HCT116 (cell line): ENCODE measurements around the gene SLC15A5. TPM values are rescaled to one million over a fixed set of nuclear protein-coding genes. Genes with fewer than 3 reads are reported as not detected.

ENCODE experiments used
- ATAC-seq: fragments of 200-7000 bp; cut with Tn5 transposase; 2 replicates; pipeline ENCODE4 v1.9.1; 2020; ENCODE audit warnings: mild to moderate bottlenecking, moderate library complexity
- BruUV-seq: library from RNA; stranded (reverse); fragments of 400-500 nt; replicated peaks from 2 replicates; lab custom pipeline; 2021; lab: Mats Ljungman, UMichigan
- CTCF ChIA-PET: fragments of 300-600 bp; sonication (Branson Sonifier 250); formaldehyde crosslinking; loops from one replicate; lab custom pipeline; 2021; ENCODE audit warnings: antibody characterized with exemption; lab: Charles Lee
- POLR2A ChIA-PET: fragments of 300-600, 350-600 bp; sonication (Branson Sonifier 250); formaldehyde crosslinking; loops from one replicate; lab custom pipeline; 2021; ENCODE audit warnings: antibody characterized with exemption; lab: Charles Lee
- RAD21 ChIA-PET, 2 experiments: fragments of 300-600 bp; sonication (Branson Sonifier 250); formaldehyde crosslinking; loops; one replicate each; lab custom pipeline; 2023; ENCODE audit warnings: low total read pairs in 2 of 2; ENCODE audit not compliant: uncharacterized antibody in 2 of 2, unreplicated experiment in 2 of 2, low non-redundant PET in 1 of 2; lab: Charles Lee
- DNase-seq: peaks from one replicate; pipeline ENCODE4 v3.0.0-alpha.2; 2010; ENCODE audit warnings: low read depth, low spot score
- H2AFZ ChIP-seq: fragments of 200-600 bp; shearing (Covaris generic), sonication (generic); 2 replicates; pipeline ENCODE4 v1.6.1; 2017; ENCODE audit warnings: low read depth, mixed run types, mixed read lengths, antibody characterized with exemption, low read length; ENCODE audit not compliant: poor library complexity, severe bottlenecking
- H3K27ac ChIP-seq: 2 replicates; pipeline ENCODE4 v1.5.1; 2012; ENCODE audit warnings: low read depth, low read length
- H3K27me3 ChIP-seq: fragments of 200-600 bp; sonication (generic); 2 replicates; pipeline ENCODE4 v1.6.1; 2016; ENCODE audit warnings: mixed run types, low read length, mixed read lengths; ENCODE audit not compliant: insufficient read depth
- H3K36me3 ChIP-seq, 2 experiments: fragments of 200-500 bp in 1 of 2; fragments of 200-600 bp in 1 of 2; sonication (Bioruptor generic) in 1 of 2; sonication (generic) in 1 of 2; 2 replicates each; pipeline versions ENCODE4 v1.5.1 to v1.6.1; 2014 to 2016; ENCODE audit warnings: low read length in 2 of 2, inconsistent platforms in 1 of 2, mixed read lengths in 1 of 2, mixed run types in 1 of 2; ENCODE audit not compliant: insufficient read depth in 2 of 2, control insufficient read depth in 1 of 2
- H3K4me1 ChIP-seq, 2 experiments: fragments of 200-600 bp in 1 of 2; sonication (generic) in 1 of 2; 2 replicates each; pipeline versions ENCODE4 v1.5.1 to v1.6.1; 2012 to 2017; ENCODE audit warnings: low read length in 2 of 2, inconsistent platforms in 1 of 2, mild to moderate bottlenecking in 1 of 2, mixed read lengths in 1 of 2, mixed run types in 1 of 2, moderate library complexity in 1 of 2; ENCODE audit not compliant: insufficient read depth in 2 of 2, control insufficient read depth in 1 of 2
- H3K4me2 ChIP-seq: fragments of 200-600 bp; sonication (generic); 2 replicates; pipeline ENCODE4 v1.6.1; 2017; ENCODE audit warnings: mixed run types, low read length, mixed read lengths
- H3K4me3 ChIP-seq, 2 experiments: fragments of 200-600 bp in 1 of 2; sonication (generic) in 1 of 2; replicated peaks in 1 of 2; 2 replicates each; pipeline ENCODE4 v1.5.1; 2011 to 2016; ENCODE audit warnings: low read length in 2 of 2, control low read depth in 1 of 2, low read depth in 1 of 2, mild to moderate bottlenecking in 1 of 2, mixed read lengths in 1 of 2, mixed run types in 1 of 2
- H3K79me2 ChIP-seq: fragments of 200-600 bp; sonication (generic); 2 replicates; pipeline ENCODE4 v1.6.1; 2017; ENCODE audit warnings: mild to moderate bottlenecking, mixed run types, low read length, moderate library complexity, mixed read lengths; ENCODE audit not compliant: insufficient read depth
- H3K9ac ChIP-seq: fragments of 200-600 bp; sonication (generic); 2 replicates; pipeline ENCODE4 v1.6.1; 2016; ENCODE audit warnings: low read length, mixed read lengths
- H3K9me2 ChIP-seq: fragments of 200-600 bp; sonication (generic), shearing (Covaris generic); 2 replicates; pipeline ENCODE4 v1.6.1; 2017; ENCODE audit warnings: mixed run types, mild to moderate bottlenecking, moderate library complexity; ENCODE audit not compliant: insufficient read depth
- H3K9me3 ChIP-seq, 2 experiments: fragments of 200-500 bp in 1 of 2; fragments of 200-600 bp in 1 of 2; sonication (Bioruptor generic) in 1 of 2; sonication (generic) in 1 of 2; 2 replicates each; pipeline ENCODE4 v1.6.1; 2014 to 2017; ENCODE audit warnings: low read length in 2 of 2, mixed read lengths in 2 of 2, inconsistent platforms in 1 of 2, low read depth in 1 of 2, mild to moderate bottlenecking in 1 of 2, mixed run types in 1 of 2, moderate library complexity in 1 of 2; ENCODE audit not compliant: control insufficient read depth in 1 of 2, insufficient read depth in 1 of 2
- H4K20me1 ChIP-seq: fragments of 200-600 bp; sonication (generic), shearing (Covaris generic); 2 replicates; pipeline ENCODE4 v1.6.1; 2017; ENCODE audit warnings: mixed run types, mild to moderate bottlenecking, moderate library complexity; ENCODE audit not compliant: insufficient read depth
- CBX3 ChIP-seq: IDR thresholded peaks from 2 replicates; pipeline ENCODE4 v1.6.1; 2012; ENCODE audit warnings: low read depth
- EGR1 ChIP-seq: IDR thresholded peaks from 2 replicates; pipeline ENCODE4 v1.6.1; 2012; ENCODE audit warnings: low read depth
- ELF1 ChIP-seq: IDR thresholded peaks from 2 replicates; pipeline ENCODE4 v1.6.1; 2012; ENCODE audit warnings: low read depth, borderline replicate concordance
- EZH2 ChIP-seq: fragments of 200-600 bp; sonication (generic); IDR thresholded peaks from 2 replicates; pipeline ENCODE4 v1.6.1; 2017; ENCODE audit warnings: antibody characterized with exemption, mixed run types
- EZH2phosphoT487 ChIP-seq: fragments of 200-600 bp; IDR thresholded peaks from 2 replicates; pipeline ENCODE4 v1.6.1; 2018; ENCODE audit warnings: antibody characterized with exemption, borderline replicate concordance
- SIN3A ChIP-seq: IDR thresholded peaks from 2 replicates; pipeline ENCODE4 v1.6.1; 2012; ENCODE audit warnings: low read depth
- SRF ChIP-seq: IDR thresholded peaks from 2 replicates; pipeline ENCODE4 v1.6.1; 2012; ENCODE audit warnings: low read depth
- TCF7L2 ChIP-seq: IDR thresholded peaks from 2 replicates; pipeline ENCODE4 v1.7.0; 2011; ENCODE audit warnings: borderline replicate concordance, inconsistent platforms; ENCODE audit not compliant: insufficient read depth, insufficient read length; ENCODE audit errors: extremely low read depth
- YY1 ChIP-seq: IDR thresholded peaks from 2 replicates; pipeline ENCODE4 v1.6.1; 2011; ENCODE audit warnings: low read length, low read depth, moderate library complexity, mild to moderate bottlenecking; ENCODE audit not compliant: insufficient replicate concordance; ENCODE audit errors: extremely low read depth
- ZFX ChIP-seq: fragments of 450-650 bp; IDR thresholded peaks from 2 replicates; pipeline ENCODE4 v1.6.1; 2017
- ZNF274 ChIP-seq: fragments of 200-500 bp; sonication (Bioruptor generic); IDR thresholded peaks from 2 replicates; pipeline ENCODE4 v1.6.1; 2014; ENCODE audit warnings: mild to moderate bottlenecking, low read depth, low read length, inconsistent platforms
- intact Hi-C: fragments of 100-400 bp; cut with micrococcal nuclease; formaldehyde crosslinking; loops from 2 replicates; pipeline ENCODE4 v1.10.0; 2022
- total RNA-seq: library from RNA; stranded (reverse); gene quantifications from one replicate; pipeline ENCODE4 v1.2.1, GENCODE V29; 2021; ENCODE audit not compliant: unreplicated experiment
- TF ChIP-seq, protein P1 (sequence below): IDR thresholded peaks from 2 replicates; pipeline ENCODE4 v1.6.1; 2012
- TF ChIP-seq, protein P2 (sequence below): IDR thresholded peaks from 2 replicates; pipeline ENCODE4 v1.6.1; 2012
- TF ChIP-seq, protein P3 (sequence below): IDR thresholded peaks from 2 replicates; pipeline ENCODE4 v1.6.1; 2011; ENCODE audit warnings: mild to moderate bottlenecking, low read length, moderate library complexity; ENCODE audit not compliant: insufficient replicate concordance; ENCODE audit errors: extremely low read depth
- TF ChIP-seq, protein P4 (sequence below): IDR thresholded peaks from 2 replicates; pipeline ENCODE4 v1.6.1; 2012; ENCODE audit warnings: low read depth

The SLC15A5 gene
- total RNA-seq, 1 experiment from 2014 or later, result not detected

GRCh38 chr12:16197600-16197999, 79.9 kb downstream of the SLC15A5 start:
- no peaks in the 10 kb centered on the region for H3K79me2 ChIP-seq
- H3K27ac ChIP-seq, result no peak overlapping the region
- DNase-seq (no peak), ATAC-seq (no peak)
- no peaks in the 10 kb centered on the region for H4K20me1 ChIP-seq
- no TSS peak for BruUV-seq
- no peak overlapping the region for H3K9ac ChIP-seq
- no peak overlapping the region for H3K4me2 ChIP-seq
- H3K36me3 ChIP-seq, result no peaks in the 10 kb centered on the region
- H3K4me1 ChIP-seq, result no peaks in the 10 kb centered on the region
- no peak overlapping the region for H3K4me3 ChIP-seq
- H3K9me3 ChIP-seq, result no peaks in the 10 kb centered on the region
- ChIA-PET RAD21 (no interaction called here), CTCF (no interaction called here), POLR2A (no interaction called here)
- intact Hi-C loops, result no loop called here
- no peaks in the 10 kb centered on the region for H3K9me2 ChIP-seq
- no peaks in the 10 kb centered on the region for H3K27me3 ChIP-seq
- H2AFZ ChIP-seq, result no peak overlapping the region
- TF ChIP-seq ZFX (no peak), EGR1 (no peak), EZH2 (no peak), SRF (no peak)
- TF ChIP-seq, protein P1, sequence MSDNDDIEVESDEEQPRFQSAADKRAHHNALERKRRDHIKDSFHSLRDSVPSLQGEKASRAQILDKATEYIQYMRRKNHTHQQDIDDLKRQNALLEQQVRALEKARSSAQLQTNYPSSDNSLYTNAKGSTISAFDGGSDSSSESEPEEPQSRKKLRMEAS, result no peak
- TF ChIP-seq, protein P2, sequence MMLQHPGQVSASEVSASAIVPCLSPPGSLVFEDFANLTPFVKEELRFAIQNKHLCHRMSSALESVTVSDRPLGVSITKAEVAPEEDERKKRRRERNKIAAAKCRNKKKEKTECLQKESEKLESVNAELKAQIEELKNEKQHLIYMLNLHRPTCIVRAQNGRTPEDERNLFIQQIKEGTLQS, result no peak

DNA sequence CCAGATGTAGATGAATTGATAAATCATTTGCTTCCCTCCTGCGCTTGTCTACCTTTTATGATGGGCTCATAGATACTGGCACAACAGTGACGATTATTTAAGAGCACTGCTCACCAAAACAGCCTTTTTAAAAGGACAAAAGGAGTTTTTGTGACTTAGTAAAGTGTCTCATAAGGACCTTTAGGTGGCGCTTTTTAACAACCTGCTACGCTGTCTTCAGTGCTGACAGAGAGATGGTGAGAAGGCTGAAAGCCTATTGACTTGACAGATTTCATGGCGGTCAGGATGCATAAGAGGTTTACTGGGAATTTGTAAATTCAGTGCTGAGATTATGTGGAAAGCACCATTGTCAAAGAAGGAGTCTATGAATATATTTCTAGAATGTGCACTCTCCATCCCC, 87.6 kb downstream of the SLC15A5 start:
- BruUV-seq, result no TSS peak
- H2AFZ ChIP-seq, result no peak overlapping the region
- CTCF ChIA-PET, result no interaction called here
- no peak overlapping the region for H3K9ac ChIP-seq
- no peak overlapping the region for H3K27ac ChIP-seq
- intact Hi-C loops, result no loop called here
- ATAC-seq (no peak), DNase-seq (no peak)
- H3K4me1 ChIP-seq, result no peaks in the 10 kb centered on the region
- H3K36me3 ChIP-seq, result no peaks in the 10 kb centered on the region
- RAD21 ChIA-PET, result no interaction called here
- H3K4me3 ChIP-seq, result no peak overlapping the region
- H3K27me3 ChIP-seq, result peaks cover 7% of the 10 kb centered on the region; the same call in 1 of the 2 replicates
- no peak overlapping the region for H3K4me2 ChIP-seq
- no peaks in the 10 kb centered on the region for H3K9me3 ChIP-seq
- H4K20me1 ChIP-seq, result no peaks in the 10 kb centered on the region
- no peaks in the 10 kb centered on the region for H3K79me2 ChIP-seq
- H3K9me2 ChIP-seq, result no peaks in the 10 kb centered on the region
- POLR2A ChIA-PET, result no interaction called here
- TF ChIP-seq YY1, result no peak
- no peak for TF ChIP-seq TCF7L2
- TF ChIP-seq, protein P1, result no peak
- TF ChIP-seq EZH2phosphoT487, result no peak
- no peak for TF ChIP-seq ZNF274
- no peak for TF ChIP-seq CBX3
- no peak for TF ChIP-seq EGR1
- TF ChIP-seq, protein P3, sequence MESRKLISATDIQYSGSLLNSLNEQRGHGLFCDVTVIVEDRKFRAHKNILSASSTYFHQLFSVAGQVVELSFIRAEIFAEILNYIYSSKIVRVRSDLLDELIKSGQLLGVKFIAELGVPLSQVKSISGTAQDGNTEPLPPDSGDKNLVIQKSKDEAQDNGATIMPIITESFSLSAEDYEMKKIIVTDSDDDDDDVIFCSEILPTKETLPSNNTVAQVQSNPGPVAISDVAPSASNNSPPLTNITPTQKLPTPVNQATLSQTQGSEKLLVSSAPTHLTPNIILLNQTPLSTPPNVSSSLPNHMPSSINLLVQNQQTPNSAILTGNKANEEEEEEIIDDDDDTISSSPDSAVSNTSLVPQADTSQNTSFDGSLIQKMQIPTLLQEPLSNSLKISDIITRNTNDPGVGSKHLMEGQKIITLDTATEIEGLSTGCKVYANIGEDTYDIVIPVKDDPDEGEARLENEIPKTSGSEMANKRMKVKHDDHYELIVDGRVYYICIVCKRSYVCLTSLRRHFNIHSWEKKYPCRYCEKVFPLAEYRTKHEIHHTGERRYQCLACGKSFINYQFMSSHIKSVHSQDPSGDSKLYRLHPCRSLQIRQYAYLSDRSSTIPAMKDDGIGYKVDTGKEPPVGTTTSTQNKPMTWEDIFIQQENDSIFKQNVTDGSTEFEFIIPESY, result no peak
- TF ChIP-seq, protein P4, sequence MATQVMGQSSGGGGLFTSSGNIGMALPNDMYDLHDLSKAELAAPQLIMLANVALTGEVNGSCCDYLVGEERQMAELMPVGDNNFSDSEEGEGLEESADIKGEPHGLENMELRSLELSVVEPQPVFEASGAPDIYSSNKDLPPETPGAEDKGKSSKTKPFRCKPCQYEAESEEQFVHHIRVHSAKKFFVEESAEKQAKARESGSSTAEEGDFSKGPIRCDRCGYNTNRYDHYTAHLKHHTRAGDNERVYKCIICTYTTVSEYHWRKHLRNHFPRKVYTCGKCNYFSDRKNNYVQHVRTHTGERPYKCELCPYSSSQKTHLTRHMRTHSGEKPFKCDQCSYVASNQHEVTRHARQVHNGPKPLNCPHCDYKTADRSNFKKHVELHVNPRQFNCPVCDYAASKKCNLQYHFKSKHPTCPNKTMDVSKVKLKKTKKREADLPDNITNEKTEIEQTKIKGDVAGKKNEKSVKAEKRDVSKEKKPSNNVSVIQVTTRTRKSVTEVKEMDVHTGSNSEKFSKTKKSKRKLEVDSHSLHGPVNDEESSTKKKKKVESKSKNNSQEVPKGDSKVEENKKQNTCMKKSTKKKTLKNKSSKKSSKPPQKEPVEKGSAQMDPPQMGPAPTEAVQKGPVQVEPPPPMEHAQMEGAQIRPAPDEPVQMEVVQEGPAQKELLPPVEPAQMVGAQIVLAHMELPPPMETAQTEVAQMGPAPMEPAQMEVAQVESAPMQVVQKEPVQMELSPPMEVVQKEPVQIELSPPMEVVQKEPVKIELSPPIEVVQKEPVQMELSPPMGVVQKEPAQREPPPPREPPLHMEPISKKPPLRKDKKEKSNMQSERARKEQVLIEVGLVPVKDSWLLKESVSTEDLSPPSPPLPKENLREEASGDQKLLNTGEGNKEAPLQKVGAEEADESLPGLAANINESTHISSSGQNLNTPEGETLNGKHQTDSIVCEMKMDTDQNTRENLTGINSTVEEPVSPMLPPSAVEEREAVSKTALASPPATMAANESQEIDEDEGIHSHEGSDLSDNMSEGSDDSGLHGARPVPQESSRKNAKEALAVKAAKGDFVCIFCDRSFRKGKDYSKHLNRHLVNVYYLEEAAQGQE, result no peak
- no peak for TF ChIP-seq ELF1
- TF ChIP-seq SIN3A, result no peak
